ENCODE measurements around the gene CRLF2. TPM values are rescaled to one million over a fixed set of nuclear protein-coding genes. Genes with fewer than 3 reads are reported as not detected.
"Not testable (repeated sequence)": the region's sequence is repeated elsewhere in the genome, so short reads cannot be mapped to it uniquely, and the experiment has no call there.

The CRLF2 gene
- total and polyA plus RNA-seq, 2 of the 8 experiments (the other 6 are each of a cell fraction or from before 2014, with no cell fraction given), result 0.06 TPM; not detected in 1

DNA sequence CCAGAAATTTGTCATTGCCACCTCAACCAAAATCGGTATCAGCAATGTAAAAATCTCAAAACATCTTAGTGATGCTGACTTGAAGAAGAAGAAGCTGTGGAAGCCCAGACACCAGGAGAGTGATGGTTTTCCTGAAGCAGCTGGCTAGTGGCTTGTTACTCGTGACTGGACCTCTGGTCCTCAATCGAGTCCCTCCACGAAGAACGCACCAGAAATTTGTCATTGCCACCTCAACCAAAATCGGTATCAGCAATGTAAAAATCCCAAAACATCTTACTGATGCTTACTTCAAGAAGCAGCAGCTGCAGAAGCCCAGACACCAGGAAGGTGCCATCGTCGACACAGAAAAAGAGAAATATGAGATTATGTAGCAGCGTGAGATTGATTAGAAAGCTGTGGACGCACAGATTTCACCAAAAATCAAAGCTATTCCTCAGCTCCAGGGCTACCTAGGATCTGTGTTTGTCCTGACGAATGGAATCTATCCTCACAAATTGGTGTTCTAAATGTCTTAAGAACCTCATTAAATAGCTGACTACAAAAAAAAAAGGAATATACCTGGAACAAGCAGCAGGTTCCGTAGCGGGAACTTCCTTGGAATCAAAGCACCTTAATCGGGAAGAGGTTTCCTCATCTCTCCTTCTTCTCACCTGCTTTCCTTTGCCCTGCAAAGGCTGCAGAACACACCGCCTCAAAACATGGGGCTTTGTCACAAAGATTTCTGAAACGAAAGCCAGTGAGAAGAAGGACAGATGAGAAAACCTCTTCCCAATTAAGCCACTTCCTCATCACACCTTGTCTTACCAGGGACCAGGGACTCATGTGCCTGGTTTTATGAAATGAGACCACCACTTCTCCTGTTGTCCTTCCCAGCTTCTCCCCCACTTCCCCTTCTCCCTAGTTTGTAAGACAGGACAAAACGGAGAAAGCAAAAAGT lies 37.6 kb downstream of the CRLF2 start:
- not testable (repeated sequence) for H4K5ac ChIP-seq (ENCODE audit: insufficient read length, low read depth, low read length); FAIRE-seq

More for the DNA sequence above, 37.6 kb downstream of the CRLF2 start:
- H4K91ac ChIP-seq (replicated peaks; ENCODE audit: insufficient read length, low read length); CTCF ChIA-PET (ENCODE audit: partially characterized antibody); H2AK5ac ChIP-seq (ENCODE audit: low read depth, low read length); H3K4me3 ChIP-seq (ENCODE audit: extremely low read depth in 1 of 4, insufficient read depth in 2 of 4, low read depth in 3 of 4, low read length in 4 of 4); H3K4ac ChIP-seq (replicated peaks; ENCODE audit: insufficient read length, low read depth, low read length); H2BK5ac ChIP-seq (ENCODE audit: low read depth, low read length); H3K56ac ChIP-seq (replicated peaks; ENCODE audit: insufficient read length, low read depth, low read length); H3K18ac ChIP-seq (ENCODE audit: extremely low read depth, low read length); H3K79me1 ChIP-seq (ENCODE audit: low read depth, low read length); H4K20me1 ChIP-seq (replicated peaks in 1 of 2; ENCODE audit: control insufficient read depth in 1 of 2, insufficient read depth in 2 of 2, low read length in 2 of 2); H2BK120ac ChIP-seq (replicated peaks; ENCODE audit: low read depth, low read length); H2BK12ac ChIP-seq (ENCODE audit: low read depth, low read length); H3K9me3 ChIP-seq (ENCODE audit: insufficient read depth in 2 of 2, low read depth in 1 of 2, low read length in 1 of 2); H2AFZ ChIP-seq (ENCODE audit: low read length); H3K23ac ChIP-seq (ENCODE audit: insufficient read length); H3K27ac ChIP-seq (ENCODE audit: low read depth, low read length); H3K36me3 ChIP-seq (ENCODE audit: control insufficient read depth in 2 of 4, insufficient read depth in 4 of 4, low read length in 3 of 4); H3K9ac ChIP-seq (replicated peaks in 1 of 4; ENCODE audit: extremely low read depth in 1 of 4, low read depth in 3 of 4, low read length in 3 of 4); H3K4me2 ChIP-seq (ENCODE audit: insufficient read depth in 1 of 2, low read depth in 2 of 2, low read length in 2 of 2); H4K8ac ChIP-seq (ENCODE audit: extremely low read depth, insufficient read depth, low read length); H3K27me3 ChIP-seq (replicated peaks in 1 of 4; ENCODE audit: control insufficient read depth in 3 of 4, extremely low read depth in 1 of 4, insufficient read depth in 3 of 4, low read length in 3 of 4); POLR2A ChIA-PET (ENCODE audit: partially characterized antibody); H3K14ac ChIP-seq (ENCODE audit: insufficient read length); H2BK20ac ChIP-seq (ENCODE audit: low read length); H3K23me2 ChIP-seq (ENCODE audit: low read depth, low read length); H3K79me2 ChIP-seq (ENCODE audit: control insufficient read depth in 1 of 2, insufficient read depth in 2 of 2, low read length in 2 of 2); H2BK15ac ChIP-seq (ENCODE audit: low read length): not testable (repeated sequence)
- peaks cover 2 to 12% (median 6%) of the 10 kb centered on the region in 4 experiments; a peak in 4 of 7 replicates for H3K4me1 ChIP-seq (replicated peaks in 1 of 4; ENCODE audit: control insufficient read depth in 3 of 4, insufficient read depth in 4 of 4, low read length in 3 of 4)
- 93% methylated on average over 12 of the region's 17 CpGs; no CpG with 5 or more reads in 1 of the 2 experiments for WGBS, 2 experiments (ENCODE audit: extremely low coverage in 1 of 2, insufficient coverage in 1 of 2, insufficient read length in 1 of 2, insufficient replicate concordance in 2 of 2, low coverage in 1 of 2, low lambda C conversion rate in 2 of 2, missing lambda C conversion rate in 1 of 2)
- peak in 1 of 2 experiments; percentile 41 for DNase-seq (ENCODE audit: low read depth in 1 of 2, low spot score in 2 of 2)
